K562 (cell line): ENCODE data around the gene SDCCAG8.

ENCODE experiments used
- MAFK ChIP-seq: IDR thresholded peaks from 2 replicates; pipeline ENCODE4 v1.6.1; 2011; ENCODE audit warnings: low read length, improper control_type of control experiment
- PKNOX1 ChIP-seq: fragments of 450-650 bp; IDR thresholded peaks from 2 replicates; pipeline ENCODE4 v1.6.1; 2016
- RBM25 ChIP-seq: fragments of 200-400 bp; formaldehyde crosslinking; IDR thresholded peaks from 2 replicates; pipeline ENCODE4 v1.6.1; 2018; ENCODE audit warnings: low read length, low read depth, moderate library complexity; ENCODE audit not compliant: severe bottlenecking
- ZKSCAN1 ChIP-seq: fragments of 150-350 bp; IDR thresholded peaks from 2 replicates; pipeline ENCODE4 v1.6.1; 2016; ENCODE audit warnings: low read depth, low read length

- TF ChIP-seq ZKSCAN1 (no peak), MAFK (no peak), PKNOX1 (no peak), RBM25 (no peak)
Observed at GRCh38 chr1:243294723-243295121, 38.9 kb downstream of the SDCCAG8 start.
